ENCODE measurements around the gene SEC24D. TPM values are rescaled to one million over a fixed set of nuclear protein-coding genes. Genes with fewer than 3 reads are reported as not detected.

The SEC24D gene
- total and polyA plus RNA-seq, 2 donors (not counting 3 experiments of a cell fraction or from before 2014, with no cell fraction given), result 81.5 to 127 TPM

DNA sequence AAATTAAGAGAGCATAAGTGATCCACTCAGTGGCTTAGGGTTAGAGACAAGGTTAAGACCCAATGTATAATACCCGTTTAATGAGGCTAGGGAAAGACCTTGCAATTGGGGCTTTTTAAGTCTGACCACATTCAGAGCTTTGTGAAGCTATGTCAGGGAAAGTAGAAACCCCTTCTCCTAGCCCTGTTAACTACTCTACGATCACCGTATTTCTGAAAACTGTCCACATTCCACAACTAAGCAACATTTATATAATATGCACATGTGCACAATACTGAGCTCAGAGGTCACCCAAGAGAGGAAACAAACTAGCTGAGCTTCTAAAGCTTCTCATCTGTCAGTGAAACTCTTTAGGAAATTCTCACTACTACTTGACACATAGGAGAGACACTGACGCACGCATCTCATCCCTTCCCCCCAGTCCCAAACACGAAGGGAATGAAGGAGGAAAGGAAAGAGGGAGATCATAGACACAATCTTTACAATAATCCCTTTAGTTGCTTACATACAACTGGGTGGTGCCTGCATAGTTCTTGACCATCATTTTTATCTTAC, 94.5 kb downstream of the SEC24D start:
- H2AFZ ChIP-seq (ENCODE audit: low read depth, low read length), result no peak overlapping the region
- no peaks in the 10 kb centered on the region for H3K9me1 ChIP-seq (replicated peaks; ENCODE audit: control insufficient read depth, extremely low read depth, insufficient read depth, low read length)
- dilution Hi-C loops (cut with MboI; ENCODE audit: extremely low pct_ligation_motif_present, low sequenced_read_pairs) (no loop called here), intact Hi-C loops (cut with micrococcal nuclease) (loop anchor here (1.0 to 5.0 kb wide), 3 partner anchors 149 to 886 kb away; partner anchors contain the start of gene PDE5A)
- ChIA-PET CTCF (interaction anchor here (0.8 to 1.9 kb wide), 11 partner anchors 8 to 230 kb away, joined by 3 to 8 read pairs (median 4); partner anchors contain the start of gene METTL14), POLR2A (no interaction called here)
- no peaks in the 10 kb centered on the region for H3K27me3 ChIP-seq (ENCODE audit: control insufficient read depth in 2 of 2, insufficient read depth in 2 of 2, low read length in 2 of 2)
- FAIRE-seq, result no peak
- no peaks in the 10 kb centered on the region for H4K20me1 ChIP-seq (replicated peaks; ENCODE audit: control insufficient read depth, extremely low read depth, insufficient read depth, low read length)
- no peak overlapping the region for H3K4me2 ChIP-seq (ENCODE audit: insufficient read depth, low read length)
- H3K9ac ChIP-seq (replicated peaks; ENCODE audit: extremely low read depth, insufficient read depth, low read length), result no peak overlapping the region
- BruUV-seq (replicated peaks), result no TSS peak
- no peak overlapping the region for H3K4me3 ChIP-seq (replicated peaks in 1 of 3; ENCODE audit: insufficient read depth in 1 of 3, low read depth in 1 of 3, low read length in 3 of 3)
- H3K4me1 ChIP-seq (ENCODE audit: control insufficient read depth, extremely low read depth, insufficient read depth, low read length), result peaks cover 4% of the 10 kb centered on the region
- DNase-seq (ENCODE audit: low read depth, low spot score), result no peak
- H3K36me3 ChIP-seq (ENCODE audit: control insufficient read depth in 2 of 2, extremely low read depth in 1 of 2, insufficient read depth in 2 of 2, low read length in 2 of 2), result peaks cover 20 to 53% of the 10 kb centered on the region in 2 experiments
- TF ChIP-seq POLR2AphosphoS5 (IDR thresholded peaks at IDR 0.05; ENCODE audit: insufficient read depth, low read depth, low read length) (no peak), GATA2 (IDR thresholded peaks at IDR 0.05; ENCODE audit: insufficient read depth, insufficient read length, low read depth, low read length) (no peak), EZH2 (IDR thresholded peaks at IDR 0.05; ENCODE audit: borderline replicate concordance, low read depth, low read length, severe bottlenecking) (no peak), MYC (IDR thresholded peaks at IDR 0.05; ENCODE audit: low read depth, low read length) (no peak), POLR2A (IDR thresholded peaks at IDR 0.05; ENCODE audit: low read depth, low read length) (no peak), JUN (IDR thresholded peaks at IDR 0.05; ENCODE audit: borderline replicate concordance, insufficient read depth, insufficient read length, low read depth) (no peak), FOS (IDR thresholded peaks at IDR 0.05; ENCODE audit: borderline replicate concordance, insufficient read depth, low read length) (no peak)
- TF ChIP-seq, protein P1, sequence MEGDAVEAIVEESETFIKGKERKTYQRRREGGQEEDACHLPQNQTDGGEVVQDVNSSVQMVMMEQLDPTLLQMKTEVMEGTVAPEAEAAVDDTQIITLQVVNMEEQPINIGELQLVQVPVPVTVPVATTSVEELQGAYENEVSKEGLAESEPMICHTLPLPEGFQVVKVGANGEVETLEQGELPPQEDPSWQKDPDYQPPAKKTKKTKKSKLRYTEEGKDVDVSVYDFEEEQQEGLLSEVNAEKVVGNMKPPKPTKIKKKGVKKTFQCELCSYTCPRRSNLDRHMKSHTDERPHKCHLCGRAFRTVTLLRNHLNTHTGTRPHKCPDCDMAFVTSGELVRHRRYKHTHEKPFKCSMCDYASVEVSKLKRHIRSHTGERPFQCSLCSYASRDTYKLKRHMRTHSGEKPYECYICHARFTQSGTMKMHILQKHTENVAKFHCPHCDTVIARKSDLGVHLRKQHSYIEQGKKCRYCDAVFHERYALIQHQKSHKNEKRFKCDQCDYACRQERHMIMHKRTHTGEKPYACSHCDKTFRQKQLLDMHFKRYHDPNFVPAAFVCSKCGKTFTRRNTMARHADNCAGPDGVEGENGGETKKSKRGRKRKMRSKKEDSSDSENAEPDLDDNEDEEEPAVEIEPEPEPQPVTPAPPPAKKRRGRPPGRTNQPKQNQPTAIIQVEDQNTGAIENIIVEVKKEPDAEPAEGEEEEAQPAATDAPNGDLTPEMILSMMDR (IDR thresholded peaks at IDR 0.05; ENCODE audit: extremely low read depth in 1 of 2, insufficient read depth in 1 of 2, low read depth in 1 of 2, low read length in 2 of 2), result no peak
- TF ChIP-seq, protein P2, sequence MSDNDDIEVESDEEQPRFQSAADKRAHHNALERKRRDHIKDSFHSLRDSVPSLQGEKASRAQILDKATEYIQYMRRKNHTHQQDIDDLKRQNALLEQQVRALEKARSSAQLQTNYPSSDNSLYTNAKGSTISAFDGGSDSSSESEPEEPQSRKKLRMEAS (IDR thresholded peaks at IDR 0.05; ENCODE audit: insufficient read depth, insufficient read length), result no peak
- no peaks in the 10 kb centered on the region for H3K9me3 ChIP-seq (replicated peaks; ENCODE audit: control insufficient read depth, insufficient read depth, low read length)
- no peak overlapping the region for H3K27ac ChIP-seq (ENCODE audit: insufficient read depth, low read depth, low read length)
- no peaks in the 10 kb centered on the region for H3K79me2 ChIP-seq (ENCODE audit: control insufficient read depth, insufficient read depth, low read length)
